ENCODE data around the gene DEPDC1. TPM values are rescaled to one million over a fixed set of nuclear protein-coding genes. Genes with fewer than 3 reads are reported as not detected.
A peak's percentile ranks its signal among the peaks of the same experiment; 100 is the strongest.

DEPDC1 gene
- total RNA-seq, 1 experiment from 2014 or later: 61.9 TPM

DNA sequence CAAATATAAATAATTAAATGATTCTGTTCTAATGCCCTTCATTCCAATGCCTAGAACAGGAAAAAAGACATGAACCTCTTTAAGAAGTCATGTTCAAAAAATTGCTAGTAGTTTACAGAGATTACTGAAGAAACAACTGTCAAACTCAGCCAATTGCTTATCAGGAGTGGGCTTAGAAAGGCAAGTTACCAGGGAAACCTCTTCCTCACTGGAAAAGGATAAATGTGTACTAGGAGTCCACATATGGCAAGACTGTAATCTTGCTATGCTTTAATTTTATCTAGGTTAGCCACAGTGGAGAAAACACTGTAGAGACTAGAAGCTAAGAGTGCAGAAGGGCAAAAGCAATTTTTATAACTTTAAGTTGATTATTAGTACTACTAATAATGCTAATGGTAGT, 42.1 kb upstream of the DEPDC1 start:
- TF ChIP-seq CBX3 (IDR thresholded peaks at IDR 0.05; ENCODE audit: low read depth) (no peak), EGR1 (IDR thresholded peaks at IDR 0.05; ENCODE audit: low read depth) (no peak), MAX (IDR thresholded peaks at IDR 0.05) (no peak), EZH2 (IDR thresholded peaks at IDR 0.05) (no peak), TCF7L2 (IDR thresholded peaks at IDR 0.05; ENCODE audit: borderline replicate concordance, extremely low read depth, insufficient read depth, insufficient read length) (no peak), FOSL1 (IDR thresholded peaks at IDR 0.05; ENCODE audit: low read depth) (no peak), RAD21 (IDR thresholded peaks at IDR 0.05; ENCODE audit: low read depth) (no peak), EZH2phosphoT487 (IDR thresholded peaks at IDR 0.05; ENCODE audit: borderline replicate concordance) (no peak), YY1 (IDR thresholded peaks at IDR 0.05; ENCODE audit: extremely low read depth, insufficient replicate concordance, low read depth, low read length) (no peak), ELF1 (IDR thresholded peaks at IDR 0.05; ENCODE audit: borderline replicate concordance, low read depth) (no peak), SIN3A (IDR thresholded peaks at IDR 0.05; ENCODE audit: low read depth) (no peak), JUND (IDR thresholded peaks at IDR 0.05) (no peak), SRF (IDR thresholded peaks at IDR 0.05; ENCODE audit: low read depth) (no peak), ZFX (IDR thresholded peaks at IDR 0.05) (no peak), POLR2AphosphoS5 (IDR thresholded peaks at IDR 0.05; ENCODE audit: low read depth, low read length) (no peak), CTCF (IDR thresholded peaks at IDR 0.05 in 2 of 3, conservative IDR thresholded peaks at IDR 0.05 in 1 of 3; ENCODE audit: borderline replicate concordance in 1 of 3, insufficient read depth in 1 of 3, low read depth in 2 of 3, low read length in 2 of 3) (no peak)
- TF ChIP-seq, protein P1, sequence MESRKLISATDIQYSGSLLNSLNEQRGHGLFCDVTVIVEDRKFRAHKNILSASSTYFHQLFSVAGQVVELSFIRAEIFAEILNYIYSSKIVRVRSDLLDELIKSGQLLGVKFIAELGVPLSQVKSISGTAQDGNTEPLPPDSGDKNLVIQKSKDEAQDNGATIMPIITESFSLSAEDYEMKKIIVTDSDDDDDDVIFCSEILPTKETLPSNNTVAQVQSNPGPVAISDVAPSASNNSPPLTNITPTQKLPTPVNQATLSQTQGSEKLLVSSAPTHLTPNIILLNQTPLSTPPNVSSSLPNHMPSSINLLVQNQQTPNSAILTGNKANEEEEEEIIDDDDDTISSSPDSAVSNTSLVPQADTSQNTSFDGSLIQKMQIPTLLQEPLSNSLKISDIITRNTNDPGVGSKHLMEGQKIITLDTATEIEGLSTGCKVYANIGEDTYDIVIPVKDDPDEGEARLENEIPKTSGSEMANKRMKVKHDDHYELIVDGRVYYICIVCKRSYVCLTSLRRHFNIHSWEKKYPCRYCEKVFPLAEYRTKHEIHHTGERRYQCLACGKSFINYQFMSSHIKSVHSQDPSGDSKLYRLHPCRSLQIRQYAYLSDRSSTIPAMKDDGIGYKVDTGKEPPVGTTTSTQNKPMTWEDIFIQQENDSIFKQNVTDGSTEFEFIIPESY (IDR thresholded peaks at IDR 0.05; ENCODE audit: extremely low read depth, insufficient replicate concordance, low read length): no peak
- Histone ChIP-seq H3K9me2 (ENCODE audit: insufficient read depth) (no peaks in the 10 kb centered on the region), H3K4me2 (ENCODE audit: low read length) (no peak overlapping the region), H3K4me3 (replicated peaks in 1 of 2; ENCODE audit: low read depth in 1 of 2, low read length in 2 of 2) (no peak overlapping the region), H3K27ac (ENCODE audit: low read depth, low read length) (no peak overlapping the region), H3K79me2 (ENCODE audit: insufficient read depth, low read length) (no peaks in the 10 kb centered on the region), H2AFZ (ENCODE audit: low read depth, low read length, poor library complexity, severe bottlenecking) (peak overlapping the region; percentile 19), H3K9me3 (ENCODE audit: control insufficient read depth in 1 of 2, insufficient read depth in 1 of 2, low read depth in 1 of 2, low read length in 2 of 2) (no peaks in the 10 kb centered on the region), H3K36me3 (ENCODE audit: control insufficient read depth in 1 of 2, insufficient read depth in 2 of 2, low read length in 2 of 2) (no peaks in the 10 kb centered on the region), H3K4me1 (ENCODE audit: control insufficient read depth in 1 of 2, insufficient read depth in 2 of 2, low read length in 2 of 2) (peaks cover 8 to 11% of the 10 kb centered on the region in 2 experiments), H3K27me3 (ENCODE audit: insufficient read depth, low read length) (no peaks in the 10 kb centered on the region), H3K9ac (ENCODE audit: low read length) (no peak overlapping the region), H4K20me1 (ENCODE audit: insufficient read depth) (no peaks in the 10 kb centered on the region)
- ATAC-seq: no peak
- ChIA-PET CTCF (no interaction called here), POLR2A (no interaction called here), RAD21 (ENCODE audit: low non-redundant PET in 1 of 2, low total read pairs in 2 of 2, uncharacterized antibody in 2 of 2, unreplicated experiment in 2 of 2) (interaction anchor here in 1 of 2 experiments (0.6 kb wide), 1 partner anchor 31 kb away, joined by 3 read pairs; no protein-coding TSS in a partner anchor)
- DNase-seq (ENCODE audit: low read depth, low spot score): no peak
- BruUV-seq (replicated peaks): no TSS peak
- intact Hi-C loops (cut with micrococcal nuclease): no loop called here

All from HCT116 (cell line).